ACHN (cell line): ENCODE results near the gene MAD2L1.
"Not testable (repeated sequence)": the region's sequence is repeated elsewhere in the genome, so short reads cannot be mapped to it uniquely, and the experiment has no call there.

Experiments used
- DNase-seq: peaks from one replicate; pipeline ENCODE4 v3.0.0-alpha.2; 2015
- in situ Hi-C: cut with HindIII; loops from 2 replicates; pipeline ENCODE4 v1.10.0; 2017; ENCODE audit warnings: low sequenced_read_pairs, low pct_ligation_motif_present, low pct_unique_long_range_greater_than_20kb

Gene MAD2L1

GRCh38 chr4:120063711-120064110, 2.9 kb downstream of the MAD2L1 start:
- DNase-seq, in situ Hi-C loops: not testable (repeated sequence)

GRCh38 chr4:120062663-120063195, 3.9 kb downstream of the MAD2L1 start:
- DNase-seq, result no peak
- in situ Hi-C loops, result no loop called here

- in situ Hi-C loops, result no loop called here
- DNase-seq, result no peak
Measured at GRCh38 chr4:120059036-120059435, 7.6 kb downstream of the MAD2L1 start.

GRCh38 chr4:120057416-120057815, 9.2 kb downstream of the MAD2L1 start:
- no peak for DNase-seq
- in situ Hi-C loops, result no loop called here

DNA sequence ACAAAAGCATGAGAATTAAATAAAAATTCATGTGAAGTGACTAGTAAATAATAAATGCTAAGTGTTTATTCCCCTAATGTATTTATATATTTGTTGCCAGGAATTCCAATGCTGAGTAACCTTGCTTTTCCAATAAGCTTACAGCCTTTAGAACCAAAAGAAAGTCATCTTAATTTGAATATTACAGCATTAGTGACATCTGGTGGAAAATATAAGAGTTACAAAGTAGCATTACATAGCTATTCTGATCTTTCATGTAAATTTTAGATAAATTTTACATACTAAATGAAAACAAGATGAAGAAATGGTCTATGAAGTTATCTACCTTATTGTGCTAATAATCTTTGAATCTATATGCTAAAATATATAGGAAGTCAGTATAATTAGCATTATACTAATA, 10.4 kb downstream of the MAD2L1 start:
- DNase-seq, result peak; percentile 25
- in situ Hi-C loops, result no loop called here

GRCh38 chr4:120055795-120056194, 10.9 kb downstream of the MAD2L1 start:
- in situ Hi-C loops, result no loop called here
- DNase-seq, result no peak

DNA sequence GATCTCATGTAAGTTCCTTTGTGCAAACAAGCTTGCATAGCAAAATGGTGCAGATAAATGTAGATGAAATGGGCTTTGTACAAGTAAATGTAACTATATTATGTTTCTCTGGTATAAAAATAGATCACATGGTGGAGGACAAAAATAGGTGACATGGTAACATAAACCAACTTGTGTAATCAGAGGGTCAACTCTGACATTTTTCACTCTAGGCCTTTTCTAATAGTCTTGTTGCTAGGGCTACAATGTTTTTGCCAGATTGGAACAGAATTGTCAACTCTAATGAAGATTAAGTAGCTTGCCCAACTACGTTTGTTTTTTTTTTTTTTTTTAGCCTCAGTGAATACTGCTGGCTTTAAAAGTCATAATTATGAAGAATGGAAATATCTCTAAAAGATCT, 11.5 kb downstream of the MAD2L1 start:
- in situ Hi-C loops, result no loop called here
- no peak for DNase-seq

GRCh38 chr4:120053911-120054310, 12.7 kb downstream of the MAD2L1 start:
- DNase-seq, result no peak
- in situ Hi-C loops, result no loop called here

- in situ Hi-C loops, result no loop called here
- peak; percentile 28 for DNase-seq
Measured at GRCh38 chr4:120052856-120053255, 13.8 kb downstream of the MAD2L1 start.

- no peak for DNase-seq
- in situ Hi-C loops, result no loop called here
Measured at GRCh38 chr4:120051253-120051652, 15.4 kb downstream of the MAD2L1 start.

DNA sequence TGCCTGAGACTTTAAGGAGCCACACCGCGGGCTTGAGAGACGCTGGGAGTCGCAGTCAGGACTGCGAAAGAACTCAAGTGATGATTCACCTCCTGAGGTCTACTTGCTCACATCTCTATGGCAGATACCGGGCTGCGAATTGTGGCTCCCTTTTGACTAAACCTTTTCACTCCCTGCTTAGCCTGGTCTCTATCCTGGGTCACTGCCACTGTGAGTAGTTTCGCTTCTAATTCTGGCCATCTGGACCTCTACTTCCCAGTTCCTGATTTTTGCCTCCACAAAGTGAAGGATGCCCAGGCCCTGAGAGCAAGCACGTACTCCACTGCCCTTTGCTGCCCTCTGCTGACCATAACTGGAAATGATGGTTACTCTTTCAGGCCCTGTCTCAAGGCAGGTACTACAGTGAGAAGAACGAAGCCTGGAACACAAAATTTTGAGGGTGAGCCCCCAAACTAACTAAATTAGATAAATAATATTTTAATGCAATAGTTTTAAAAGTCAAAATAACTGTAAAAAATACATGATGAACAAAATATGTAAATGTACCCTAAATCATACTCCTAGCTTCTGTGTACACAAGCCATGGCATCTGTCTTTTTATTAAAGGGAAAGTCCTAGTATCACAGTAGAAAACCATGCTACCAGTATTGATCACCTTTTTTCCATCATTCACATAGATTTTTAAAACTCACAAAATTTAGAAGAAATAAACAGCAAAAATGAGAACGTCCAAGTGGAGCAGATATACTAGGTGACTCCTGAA, 16.7 kb downstream of the MAD2L1 start:
- in situ Hi-C loops, result no loop called here
- peak; percentile 75 for DNase-seq

DNA sequence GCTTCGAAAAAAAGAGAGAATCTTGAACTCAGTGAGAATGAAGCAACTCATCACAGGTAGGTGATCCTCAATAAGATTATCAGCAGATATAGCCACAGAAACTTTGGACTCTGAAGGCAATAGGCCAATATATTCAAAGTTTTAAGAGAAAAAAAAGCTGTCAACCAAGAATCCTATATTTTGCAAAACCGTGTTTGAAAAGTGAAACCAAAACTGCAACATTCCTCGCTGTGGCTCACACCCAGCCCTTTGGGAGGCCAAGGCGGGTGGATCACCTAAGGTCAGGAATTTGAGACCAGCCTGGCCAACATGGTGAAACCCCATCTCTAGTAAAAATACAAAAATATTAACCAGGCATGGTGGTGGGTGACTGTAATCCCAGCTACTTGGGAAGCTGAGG, 22.8 kb downstream of the MAD2L1 start:
- in situ Hi-C loops, result no loop called here

GRCh38 chr4:120037411-120037810, 29.2 kb downstream of the MAD2L1 start:
- in situ Hi-C loops, result no loop called here
- DNase-seq, result no peak

More for the DNA sequence above, 22.8 kb downstream of the MAD2L1 start:
- no peak for DNase-seq

DNA sequence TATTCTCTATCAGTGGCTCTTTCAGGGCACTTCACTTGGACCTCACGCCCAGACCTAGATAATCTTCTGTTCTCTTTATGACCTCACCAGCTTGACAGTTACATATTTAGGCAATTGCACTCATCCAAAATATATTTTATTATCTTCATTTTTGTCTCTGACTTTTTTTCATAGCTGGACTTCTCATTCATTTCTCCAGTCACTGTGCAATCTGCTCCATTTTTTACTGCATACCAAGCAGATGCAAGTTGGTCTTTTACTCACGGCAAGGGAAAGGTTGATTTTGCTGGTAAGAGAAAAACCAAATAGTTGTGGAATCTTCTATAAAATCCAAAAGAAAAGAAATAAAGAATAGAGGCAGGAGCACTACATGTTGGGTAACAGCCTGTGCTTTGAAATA, 31.7 kb downstream of the MAD2L1 start:
- in situ Hi-C loops, result no loop called here

GRCh38 chr4:120026853-120027252, 39.8 kb downstream of the MAD2L1 start:
- no peak for DNase-seq
- in situ Hi-C loops, result no loop called here

More for the DNA sequence above, 31.7 kb downstream of the MAD2L1 start:
- no peak for DNase-seq

- no peak for DNase-seq
- in situ Hi-C loops, result no loop called here
Measured at GRCh38 chr4:120025516-120025915, 41.1 kb downstream of the MAD2L1 start.

- DNase-seq, result no peak
- in situ Hi-C loops, result no loop called here
Measured at GRCh38 chr4:120018786-120019185, 47.9 kb downstream of the MAD2L1 start.

GRCh38 chr4:120017939-120018692, 48.5 kb downstream of the MAD2L1 start:
- in situ Hi-C loops, result no loop called here
- no peak for DNase-seq

DNA sequence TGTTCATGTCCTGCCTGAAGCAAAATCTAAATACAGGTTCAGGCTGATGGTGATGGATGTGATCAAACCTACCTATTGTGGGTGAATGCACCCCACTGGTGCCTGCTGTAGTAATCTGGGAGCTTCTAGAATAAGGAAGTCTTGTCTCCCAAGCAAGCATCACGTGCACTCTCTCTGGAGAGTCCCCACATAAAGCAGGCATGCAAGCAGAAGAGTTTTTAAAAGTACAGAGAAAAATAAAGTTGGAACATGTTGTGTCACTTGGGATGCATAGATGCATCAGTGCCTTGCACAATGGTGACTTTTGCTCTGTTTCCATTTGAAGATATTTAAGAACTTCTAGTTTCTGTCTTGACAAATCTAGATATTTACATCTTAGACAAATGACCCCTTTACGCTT, 54.9 kb downstream of the MAD2L1 start:
- in situ Hi-C loops, result no loop called here
- no peak for DNase-seq

GRCh38 chr4:120010646-120011045, 56.0 kb downstream of the MAD2L1 start:
- in situ Hi-C loops, result no loop called here
- DNase-seq, result no peak
